ENCODE data around the gene TC2N.

DNA sequence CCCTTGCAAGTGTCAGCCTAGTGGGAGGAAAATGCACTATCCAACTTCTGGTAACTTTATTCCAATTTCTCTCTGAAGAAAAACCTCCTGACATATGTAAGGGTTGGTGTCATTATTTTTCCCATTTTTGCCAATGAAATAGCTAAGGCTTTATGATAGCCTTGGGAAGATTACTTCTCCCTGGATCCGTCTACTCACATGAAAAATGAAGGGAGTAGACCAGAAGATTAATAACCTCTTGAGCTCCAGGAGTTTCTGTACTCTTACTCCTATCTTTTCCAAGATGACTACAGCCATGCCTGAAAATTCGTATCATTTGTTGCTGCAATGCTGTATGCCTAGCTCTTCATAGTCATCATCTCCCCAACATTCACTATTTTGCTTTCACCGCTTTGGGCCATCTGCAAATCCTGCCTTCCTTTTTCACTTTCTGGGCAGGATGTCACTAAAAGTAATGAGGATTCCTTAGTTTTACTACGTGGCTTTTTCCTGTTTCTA lies 18.8 kb downstream of the TC2N start:
- TF ChIP-seq MAFG (tag; conservative IDR thresholded peaks at IDR 0.05) (no peak), ZNF830 (CRISPR knock-in tag; IDR thresholded peaks at IDR 0.05) (no peak), FOS (IDR thresholded peaks at IDR 0.05; ENCODE audit: extremely low read depth, insufficient read length) (no peak), NR2F6 (CRISPR knock-in tag; IDR thresholded peaks at IDR 0.05) (no peak)
- TF ChIP-seq, protein P1, sequence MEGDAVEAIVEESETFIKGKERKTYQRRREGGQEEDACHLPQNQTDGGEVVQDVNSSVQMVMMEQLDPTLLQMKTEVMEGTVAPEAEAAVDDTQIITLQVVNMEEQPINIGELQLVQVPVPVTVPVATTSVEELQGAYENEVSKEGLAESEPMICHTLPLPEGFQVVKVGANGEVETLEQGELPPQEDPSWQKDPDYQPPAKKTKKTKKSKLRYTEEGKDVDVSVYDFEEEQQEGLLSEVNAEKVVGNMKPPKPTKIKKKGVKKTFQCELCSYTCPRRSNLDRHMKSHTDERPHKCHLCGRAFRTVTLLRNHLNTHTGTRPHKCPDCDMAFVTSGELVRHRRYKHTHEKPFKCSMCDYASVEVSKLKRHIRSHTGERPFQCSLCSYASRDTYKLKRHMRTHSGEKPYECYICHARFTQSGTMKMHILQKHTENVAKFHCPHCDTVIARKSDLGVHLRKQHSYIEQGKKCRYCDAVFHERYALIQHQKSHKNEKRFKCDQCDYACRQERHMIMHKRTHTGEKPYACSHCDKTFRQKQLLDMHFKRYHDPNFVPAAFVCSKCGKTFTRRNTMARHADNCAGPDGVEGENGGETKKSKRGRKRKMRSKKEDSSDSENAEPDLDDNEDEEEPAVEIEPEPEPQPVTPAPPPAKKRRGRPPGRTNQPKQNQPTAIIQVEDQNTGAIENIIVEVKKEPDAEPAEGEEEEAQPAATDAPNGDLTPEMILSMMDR (IDR thresholded peaks at IDR 0.05 in 2 of 3, conservative IDR thresholded peaks at IDR 0.05 in 1 of 3; ENCODE audit: insufficient read depth in 2 of 3, low read depth in 1 of 3, low read length in 3 of 3): no peak
- TF ChIP-seq, protein P2, sequence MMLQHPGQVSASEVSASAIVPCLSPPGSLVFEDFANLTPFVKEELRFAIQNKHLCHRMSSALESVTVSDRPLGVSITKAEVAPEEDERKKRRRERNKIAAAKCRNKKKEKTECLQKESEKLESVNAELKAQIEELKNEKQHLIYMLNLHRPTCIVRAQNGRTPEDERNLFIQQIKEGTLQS (IDR thresholded peaks at IDR 0.05): no peak
- TF ChIP-seq, protein P2 (CRISPR knock-in tag; conservative IDR thresholded peaks at IDR 0.05): no peak
- TF ChIP-seq, protein P3, sequence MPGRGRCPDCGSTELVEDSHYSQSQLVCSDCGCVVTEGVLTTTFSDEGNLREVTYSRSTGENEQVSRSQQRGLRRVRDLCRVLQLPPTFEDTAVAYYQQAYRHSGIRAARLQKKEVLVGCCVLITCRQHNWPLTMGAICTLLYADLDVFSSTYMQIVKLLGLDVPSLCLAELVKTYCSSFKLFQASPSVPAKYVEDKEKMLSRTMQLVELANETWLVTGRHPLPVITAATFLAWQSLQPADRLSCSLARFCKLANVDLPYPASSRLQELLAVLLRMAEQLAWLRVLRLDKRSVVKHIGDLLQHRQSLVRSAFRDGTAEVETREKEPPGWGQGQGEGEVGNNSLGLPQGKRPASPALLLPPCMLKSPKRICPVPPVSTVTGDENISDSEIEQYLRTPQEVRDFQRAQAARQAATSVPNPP (IDR thresholded peaks at IDR 0.05; ENCODE audit: borderline replicate concordance, insufficient read depth, insufficient read length): no peak
